Measurements from ENCODE around the gene SLC2A1.
A peak's percentile ranks its signal among the peaks of the same experiment; 100 is the strongest.
"Not testable (repeated sequence)": the region's sequence is repeated elsewhere in the genome, so short reads cannot be mapped to it uniquely, and the experiment has no call there.

Gene SLC2A1

GRCh38 chr1:42922687-42923366 is 35.8 kb downstream of the SLC2A1 start:
- ChIA-PET POLR2A (interaction anchor here (1.0 to 4.0 kb wide), 5 partner anchors 8 to 156 kb away, joined by 3 to 54 read pairs (median 3); partner anchors contain the start of genes C1orf50, P3H1, SLC2A1 and ZNF691), CTCF (interaction anchor here (0.5 to 3.7 kb wide), 18 partner anchors 9 to 897 kb away, joined by 3 to 50 read pairs (median 3); no protein-coding TSS in a partner anchor)
- TF ChIP-seq LEF1 (IDR thresholded peaks at IDR 0.05; ENCODE audit: borderline replicate concordance) (no peak), FOXA1 (IDR thresholded peaks at IDR 0.05) (no peak), L3MBTL2 (conservative IDR thresholded peaks at IDR 0.05) (no peak), HDGF (IDR thresholded peaks at IDR 0.05; ENCODE audit: borderline replicate concordance) (no peak), ARNT (IDR thresholded peaks at IDR 0.05) (no peak), NFRKB (IDR thresholded peaks at IDR 0.05) (no peak), BHLHE40 (IDR thresholded peaks at IDR 0.05; ENCODE audit: borderline replicate concordance) (no peak), SP1 (IDR thresholded peaks at IDR 0.05) (no peak), ELF4 (IDR thresholded peaks at IDR 0.05) (no peak), ZNF384 (IDR thresholded peaks at IDR 0.05) (no peak), FOXK2 (IDR thresholded peaks at IDR 0.05) (no peak)
- TF ChIP-seq, protein P1, sequence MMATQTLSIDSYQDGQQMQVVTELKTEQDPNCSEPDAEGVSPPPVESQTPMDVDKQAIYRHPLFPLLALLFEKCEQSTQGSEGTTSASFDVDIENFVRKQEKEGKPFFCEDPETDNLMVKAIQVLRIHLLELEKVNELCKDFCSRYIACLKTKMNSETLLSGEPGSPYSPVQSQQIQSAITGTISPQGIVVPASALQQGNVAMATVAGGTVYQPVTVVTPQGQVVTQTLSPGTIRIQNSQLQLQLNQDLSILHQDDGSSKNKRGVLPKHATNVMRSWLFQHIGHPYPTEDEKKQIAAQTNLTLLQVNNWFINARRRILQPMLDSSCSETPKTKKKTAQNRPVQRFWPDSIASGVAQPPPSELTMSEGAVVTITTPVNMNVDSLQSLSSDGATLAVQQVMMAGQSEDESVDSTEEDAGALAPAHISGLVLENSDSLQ (IDR thresholded peaks at IDR 0.05) = no peak
- peak; percentile 75 for DNase-seq (ENCODE audit: extremely low spot score)

DNA sequence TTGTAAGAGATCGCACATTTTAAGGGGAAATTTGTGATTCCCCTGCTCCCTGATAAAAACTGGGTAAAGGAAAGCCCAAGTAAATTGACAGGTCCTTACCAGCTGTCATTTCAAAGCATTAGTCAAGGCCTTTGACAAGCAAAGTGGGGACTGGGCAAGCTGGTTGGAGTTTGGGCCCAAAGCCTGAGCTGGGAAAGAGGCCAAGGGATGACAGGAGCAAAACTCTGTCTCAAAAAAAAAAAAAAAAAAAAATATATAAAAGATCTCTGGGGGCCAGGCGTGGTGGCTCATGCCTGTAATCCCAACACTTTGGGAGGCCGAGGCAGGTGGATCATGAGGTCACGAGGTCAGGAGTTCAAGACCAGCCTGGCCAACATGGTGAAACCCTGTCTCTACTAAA is 36.9 kb downstream of the SLC2A1 start:
- CTCF ChIA-PET = interaction anchor here (1.1 to 3.7 kb wide), 3 partner anchors 8 to 152 kb away, joined by 3 to 50 read pairs (median 15); no protein-coding TSS in a partner anchor
- no peak for DNase-seq (ENCODE audit: extremely low spot score)
- TF ChIP-seq ZNF384 (IDR thresholded peaks at IDR 0.05) (no peak), FOXM1 (IDR thresholded peaks at IDR 0.05; ENCODE audit: borderline replicate concordance) (no peak), NFRKB (IDR thresholded peaks at IDR 0.05) (no peak), TARDBP (IDR thresholded peaks at IDR 0.05) (no peak)
- POLR2A ChIA-PET = interaction anchor here (1.5 to 4.0 kb wide), 2 partner anchors 151 to 155 kb away, joined by 3 to 54 read pairs; partner anchors contain the start of genes C1orf50 and P3H1

DNA sequence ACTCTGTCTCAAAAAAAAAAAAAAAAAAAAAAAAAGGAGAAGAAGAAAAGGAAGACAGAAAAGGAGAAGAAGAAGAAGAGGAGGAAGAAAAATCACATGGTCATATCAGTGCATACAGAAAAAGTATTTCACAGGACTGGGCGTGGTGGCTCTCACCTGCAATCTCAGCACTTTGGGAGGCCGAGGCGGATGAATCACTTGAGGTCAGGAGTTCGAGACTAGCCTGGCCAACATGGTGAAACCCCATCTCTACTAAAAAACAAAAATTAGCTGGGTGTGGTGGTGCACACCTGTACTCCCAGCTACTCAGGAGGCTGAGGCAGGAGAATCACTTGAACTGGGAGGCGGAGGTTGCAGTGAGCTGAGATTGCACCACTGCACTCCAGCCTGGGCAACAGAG is 39.0 kb downstream of the SLC2A1 start:
- CTCF ChIA-PET = interaction anchor here (0.6 to 3.2 kb wide), 2 partner anchors 136 to 154 kb away, joined by 5 to 12 read pairs; no protein-coding TSS in a partner anchor
- DNase-seq (ENCODE audit: extremely low spot score); POLR2A ChIA-PET: not testable (repeated sequence)

DNA sequence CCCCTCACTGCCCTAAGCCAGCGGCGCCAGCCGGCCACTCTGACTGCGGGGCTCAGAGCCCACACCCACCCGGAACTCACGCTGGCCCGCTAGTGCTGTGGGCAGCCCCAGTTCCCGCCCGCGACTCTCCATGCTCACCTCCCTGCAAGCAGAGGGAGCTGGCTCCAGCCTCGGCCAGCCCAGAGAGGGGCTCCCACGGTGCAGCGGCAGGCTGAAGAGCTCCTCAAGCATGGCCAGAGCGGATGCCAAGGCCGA is 41.5 kb downstream of the SLC2A1 start:
- no peak for DNase-seq (ENCODE audit: extremely low spot score)
- CTCF ChIA-PET = interaction anchor here (3.2 kb wide), 1 partner anchor 156 kb away, joined by 12 read pairs; no protein-coding TSS in a partner anchor
- no peak for TF ChIP-seq BHLHE40 (IDR thresholded peaks at IDR 0.05; ENCODE audit: borderline replicate concordance)
- TF ChIP-seq HDGF (IDR thresholded peaks at IDR 0.05; ENCODE audit: borderline replicate concordance) = no peak
- no peak for TF ChIP-seq TARDBP (IDR thresholded peaks at IDR 0.05)
- TF ChIP-seq, protein P1 (IDR thresholded peaks at IDR 0.05) = no peak
- TF ChIP-seq LEF1 (IDR thresholded peaks at IDR 0.05; ENCODE audit: borderline replicate concordance) = no peak
- TF ChIP-seq FOXK2 (IDR thresholded peaks at IDR 0.05) = no peak
- no peak for TF ChIP-seq NFRKB (IDR thresholded peaks at IDR 0.05)
- no peak for TF ChIP-seq ARNT (IDR thresholded peaks at IDR 0.05)
- no peak for TF ChIP-seq SUZ12 (IDR thresholded peaks at IDR 0.05)
- TF ChIP-seq ELF4 (IDR thresholded peaks at IDR 0.05) = no peak
- no peak for TF ChIP-seq SP1 (IDR thresholded peaks at IDR 0.05)
- TF ChIP-seq FOXA1 (IDR thresholded peaks at IDR 0.05) = no peak
- TF ChIP-seq ZNF384 (IDR thresholded peaks at IDR 0.05) = no peak
- TF ChIP-seq FOXM1 (IDR thresholded peaks at IDR 0.05; ENCODE audit: borderline replicate concordance) = no peak
- TF ChIP-seq L3MBTL2 (conservative IDR thresholded peaks at IDR 0.05) = no peak
- no peak for TF ChIP-seq CTBP1 (IDR thresholded peaks at IDR 0.05; ENCODE audit: borderline replicate concordance)
- POLR2A ChIA-PET = no interaction called here

- POLR2A ChIA-PET = no interaction called here
- DNase-seq (ENCODE audit: extremely low spot score) = no peak
- CTCF ChIA-PET = interaction anchor here (2.5 to 5.9 kb wide), 2 partner anchors 8 to 158 kb away, joined by 15 to 100 read pairs; no protein-coding TSS in a partner anchor
- no peak for TF ChIP-seq FOXA1 (IDR thresholded peaks at IDR 0.05)
- TF ChIP-seq SUZ12 (IDR thresholded peaks at IDR 0.05) = no peak
- TF ChIP-seq ELF4 (IDR thresholded peaks at IDR 0.05) = no peak
- no peak for TF ChIP-seq ARNT (IDR thresholded peaks at IDR 0.05)
- no peak for TF ChIP-seq FOXK2 (IDR thresholded peaks at IDR 0.05)
- TF ChIP-seq LEF1 (IDR thresholded peaks at IDR 0.05; ENCODE audit: borderline replicate concordance) = no peak
- no peak for TF ChIP-seq TARDBP (IDR thresholded peaks at IDR 0.05)
- TF ChIP-seq ZNF384 (IDR thresholded peaks at IDR 0.05) = no peak
- no peak for TF ChIP-seq HDGF (IDR thresholded peaks at IDR 0.05; ENCODE audit: borderline replicate concordance)
- TF ChIP-seq NFRKB (IDR thresholded peaks at IDR 0.05) = no peak
- no peak for TF ChIP-seq SP1 (IDR thresholded peaks at IDR 0.05)
- TF ChIP-seq L3MBTL2 (conservative IDR thresholded peaks at IDR 0.05) = no peak
- TF ChIP-seq BHLHE40 (IDR thresholded peaks at IDR 0.05; ENCODE audit: borderline replicate concordance) = no peak
- TF ChIP-seq, protein P1 (IDR thresholded peaks at IDR 0.05) = no peak
- TF ChIP-seq FOXM1 (IDR thresholded peaks at IDR 0.05; ENCODE audit: borderline replicate concordance) = no peak
- no peak for TF ChIP-seq CTBP1 (IDR thresholded peaks at IDR 0.05; ENCODE audit: borderline replicate concordance)
Observed at GRCh38 chr1:42915456-42915855, 43.2 kb downstream of the SLC2A1 start.

DNA sequence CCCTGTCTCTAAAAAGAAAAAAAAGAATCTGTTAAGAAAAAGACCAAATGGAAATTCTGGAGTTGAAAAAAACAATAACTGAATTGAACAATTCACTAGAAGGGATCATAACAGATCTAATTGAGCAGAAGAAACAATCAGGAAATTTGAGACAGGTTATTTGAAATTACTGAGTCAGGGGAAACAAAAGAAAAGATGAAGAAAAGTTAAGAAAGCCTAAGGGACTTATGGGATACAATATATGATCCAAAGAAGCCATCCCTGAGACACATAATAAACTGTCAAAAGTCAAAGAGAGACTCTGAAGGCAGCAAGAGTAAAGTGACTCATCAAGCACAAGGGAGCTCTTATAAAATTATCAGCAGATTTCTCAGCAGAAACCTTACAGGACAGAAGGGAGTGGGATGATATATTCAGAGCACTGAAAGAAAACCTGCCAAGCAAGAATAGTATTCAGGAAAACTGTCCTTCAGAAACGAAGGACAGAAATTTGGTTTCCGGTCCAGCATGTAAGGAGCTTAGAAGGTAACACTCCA is 44.5 kb downstream of the SLC2A1 start:
- CTCF ChIA-PET = interaction anchor here (0.6 to 5.9 kb wide), 6 partner anchors 10 to 1189 kb away, joined by 3 to 100 read pairs (median 6); partner anchors contain the start of genes C1orf50 and P3H1
- TF ChIP-seq CTBP1 (IDR thresholded peaks at IDR 0.05; ENCODE audit: borderline replicate concordance) (no peak), SUZ12 (IDR thresholded peaks at IDR 0.05) (no peak), BHLHE40 (IDR thresholded peaks at IDR 0.05; ENCODE audit: borderline replicate concordance) (no peak), LEF1 (IDR thresholded peaks at IDR 0.05; ENCODE audit: borderline replicate concordance) (no peak), NFRKB (IDR thresholded peaks at IDR 0.05) (no peak), FOXK2 (IDR thresholded peaks at IDR 0.05) (no peak), ELF4 (IDR thresholded peaks at IDR 0.05) (no peak), ZNF384 (IDR thresholded peaks at IDR 0.05) (no peak), TARDBP (IDR thresholded peaks at IDR 0.05) (no peak), L3MBTL2 (conservative IDR thresholded peaks at IDR 0.05) (no peak), FOXM1 (IDR thresholded peaks at IDR 0.05; ENCODE audit: borderline replicate concordance) (no peak), HDGF (IDR thresholded peaks at IDR 0.05; ENCODE audit: borderline replicate concordance) (no peak), ARNT (IDR thresholded peaks at IDR 0.05) (no peak), SP1 (IDR thresholded peaks at IDR 0.05) (no peak), FOXA1 (IDR thresholded peaks at IDR 0.05) (no peak)
- TF ChIP-seq, protein P1 (IDR thresholded peaks at IDR 0.05) = no peak
- no peak for DNase-seq (ENCODE audit: extremely low spot score)
- POLR2A ChIA-PET = interaction anchor here (1.2 kb wide), 2 partner anchors 9 to 159 kb away, joined by 3 to 6 read pairs; no protein-coding TSS in a partner anchor
